GM19468 (cell line): Measurements from ENCODE around the gene LYPD5.
A peak's percentile ranks its signal among the peaks of the same experiment; 100 is the strongest.
"Not testable (repeated sequence)": the region's sequence is repeated elsewhere in the genome, so short reads cannot be mapped to it uniquely, and the experiment has no call there.

ENCODE experiments used
- ATAC-seq: cut with Tn5 transposase; IDR thresholded peaks from one replicate; pipeline ENCODE4 v1.9.1; 2021; ENCODE audit warnings: mild to moderate bottlenecking, moderate library complexity, moderate number of reproducible peaks; ENCODE audit not compliant: unreplicated experiment; ENCODE audit errors: extremely low read depth

Gene LYPD5

DNA sequence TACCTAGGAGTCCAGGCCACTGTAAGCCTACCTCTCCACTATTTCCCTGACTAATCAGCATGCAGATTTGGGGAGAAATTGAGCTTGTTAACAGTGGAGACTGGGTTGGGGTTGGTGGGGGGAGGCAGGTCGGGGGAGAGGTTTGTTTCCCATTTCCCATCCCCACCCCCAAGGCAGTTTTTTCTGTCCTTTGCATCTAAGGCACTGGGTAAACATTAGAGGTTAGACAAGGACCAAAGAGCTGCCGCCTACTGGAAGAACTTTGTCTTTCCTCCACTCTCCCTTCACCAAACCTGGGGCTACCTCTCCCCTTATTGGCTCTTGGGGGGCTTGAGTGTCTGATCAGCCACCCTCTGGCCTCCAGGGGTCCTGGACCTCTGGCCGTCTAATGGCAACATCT is 22.4 kb downstream of the LYPD5 start:
- no peak for ATAC-seq

- ATAC-seq: no peak
Observed at GRCh38 chr19:43779147-43779819, 23.0 kb downstream of the LYPD5 start.

- ATAC-seq: no peak
Observed at GRCh38 chr19:43778651-43779050, 23.6 kb downstream of the LYPD5 start.

- ATAC-seq: no peak
Observed at GRCh38 chr19:43777163-43777695, 25.0 kb downstream of the LYPD5 start.

DNA sequence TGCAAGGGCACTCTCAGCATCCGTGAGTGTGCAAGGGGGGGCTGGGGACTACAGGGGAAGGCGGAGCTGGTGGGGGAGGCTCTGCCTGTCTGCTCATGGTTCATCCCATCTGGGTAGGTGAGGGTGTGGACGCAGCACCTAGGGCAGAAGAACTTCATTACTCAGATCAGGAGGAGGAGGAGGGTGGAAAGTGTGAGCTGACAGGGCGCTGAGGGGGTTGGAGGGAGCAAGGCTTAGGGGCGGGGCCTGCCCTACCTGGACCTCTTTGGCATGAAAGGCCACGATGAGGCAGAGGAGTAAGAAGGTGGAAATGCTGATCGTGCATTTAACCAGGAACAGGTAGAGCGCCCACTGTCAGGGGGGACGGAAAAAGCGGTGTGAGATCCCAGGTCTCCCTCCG is 26.0 kb downstream of the LYPD5 start:
- no peak for ATAC-seq

DNA sequence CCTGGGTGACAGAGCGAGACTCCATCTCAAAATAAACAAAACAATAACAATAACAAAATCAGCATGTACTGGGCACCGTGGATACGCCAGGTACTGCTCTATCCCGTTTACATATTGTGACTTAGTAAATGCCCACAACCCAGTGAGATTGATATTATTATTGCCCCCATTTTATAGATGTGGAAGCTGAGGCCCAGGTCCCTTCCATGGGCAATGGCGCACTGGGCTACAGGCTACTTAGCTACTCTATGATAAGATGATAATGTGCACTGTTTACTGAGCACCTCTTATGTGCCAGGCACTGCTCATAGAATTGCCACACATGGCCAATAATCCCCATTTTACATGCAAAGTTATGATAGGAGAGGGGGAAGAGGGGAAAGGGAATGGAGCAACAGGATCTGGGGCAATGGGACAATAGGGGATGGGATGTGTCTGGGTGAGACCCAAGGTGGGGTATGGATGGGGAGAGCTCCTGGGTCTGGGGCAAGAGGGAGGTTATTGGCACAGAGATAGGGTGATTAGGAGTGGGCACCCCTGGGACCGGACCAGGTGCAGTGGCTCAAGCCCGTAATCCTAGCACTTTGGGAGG is 26.9 kb downstream of the LYPD5 start:
- no peak for ATAC-seq

DNA sequence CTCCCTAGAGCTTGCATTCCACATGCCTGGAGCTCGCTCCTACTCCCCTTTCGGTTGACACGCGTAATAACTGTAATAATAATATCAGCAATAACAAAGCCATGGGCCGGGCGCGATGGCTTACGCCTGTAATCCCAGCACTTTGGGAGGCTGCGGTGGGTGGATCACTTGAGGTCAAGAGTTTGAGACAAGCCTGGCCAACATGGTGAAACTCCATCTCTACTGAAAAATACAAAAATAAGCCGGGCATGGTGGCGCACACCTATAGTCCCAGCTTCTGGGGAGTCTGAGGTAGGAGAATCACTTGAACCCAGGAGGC is 27.3 kb downstream of the LYPD5 start:
- not testable (repeated sequence) for ATAC-seq

DNA sequence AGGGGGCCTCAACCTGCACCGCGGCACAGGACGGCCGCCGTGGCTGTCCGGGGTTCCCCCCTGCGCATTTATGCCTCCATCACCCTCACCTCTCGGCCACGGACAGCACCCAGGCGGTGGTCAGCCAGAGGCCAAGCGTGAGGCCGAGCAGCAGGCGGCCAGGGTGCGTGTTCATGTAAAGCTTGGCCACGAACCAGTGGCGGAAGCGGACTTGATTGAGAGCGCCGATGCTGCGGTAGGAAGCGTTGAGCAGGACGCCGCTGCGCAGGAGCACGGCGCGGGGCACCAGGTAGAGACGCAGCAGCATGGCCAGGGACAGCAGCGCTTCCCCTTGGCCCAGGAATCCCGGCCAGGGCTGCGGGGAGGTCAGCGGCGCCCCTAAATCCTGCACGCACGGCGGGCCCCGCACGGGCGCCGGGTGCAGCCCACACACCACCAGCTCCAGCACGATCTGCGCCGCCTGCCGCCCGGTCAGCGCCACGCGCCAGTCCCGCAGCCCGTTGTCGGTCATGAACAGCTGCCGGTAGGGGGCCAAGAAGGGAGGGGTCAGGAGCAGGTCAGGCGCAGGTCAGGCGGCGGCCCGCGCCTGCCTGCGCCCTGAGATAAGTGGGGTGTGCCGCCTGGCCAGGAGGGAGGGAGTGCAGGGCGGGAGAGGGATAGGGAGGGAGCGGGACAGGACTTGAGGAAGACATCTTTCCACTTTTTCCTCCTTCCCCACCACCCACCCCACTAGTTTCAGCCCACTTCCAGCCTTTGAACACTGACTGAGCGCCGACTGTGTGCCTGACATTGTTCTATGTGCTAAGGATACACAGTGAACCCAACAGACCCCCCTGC is 27.9 kb downstream of the LYPD5 start:
- no peak for ATAC-seq

GRCh38 chr19:43773725-43774102 is 28.5 kb downstream of the LYPD5 start:
- ATAC-seq: no peak

DNA sequence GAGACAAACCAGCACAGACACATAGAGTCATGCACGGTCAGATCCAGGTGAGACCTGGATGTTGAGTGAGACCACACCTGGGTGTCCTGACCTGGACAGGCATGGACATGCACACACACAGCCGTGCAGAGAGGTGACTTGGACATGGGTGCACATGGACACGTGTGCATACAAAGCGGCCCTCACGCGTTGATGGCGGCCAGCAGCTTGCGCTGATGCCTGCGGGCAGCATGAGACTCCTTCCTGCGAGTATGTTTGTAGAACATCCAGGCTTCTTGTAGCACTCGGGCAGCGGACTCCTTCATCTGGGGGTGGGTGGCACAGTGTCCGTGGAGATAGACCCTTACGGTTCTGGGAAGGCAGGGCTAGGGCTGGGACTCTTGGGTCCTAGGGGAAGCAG is 33.0 kb downstream of the LYPD5 start:
- no peak for ATAC-seq

- no peak for ATAC-seq
Observed at GRCh38 chr19:43768273-43769050, 33.8 kb downstream of the LYPD5 start.

DNA sequence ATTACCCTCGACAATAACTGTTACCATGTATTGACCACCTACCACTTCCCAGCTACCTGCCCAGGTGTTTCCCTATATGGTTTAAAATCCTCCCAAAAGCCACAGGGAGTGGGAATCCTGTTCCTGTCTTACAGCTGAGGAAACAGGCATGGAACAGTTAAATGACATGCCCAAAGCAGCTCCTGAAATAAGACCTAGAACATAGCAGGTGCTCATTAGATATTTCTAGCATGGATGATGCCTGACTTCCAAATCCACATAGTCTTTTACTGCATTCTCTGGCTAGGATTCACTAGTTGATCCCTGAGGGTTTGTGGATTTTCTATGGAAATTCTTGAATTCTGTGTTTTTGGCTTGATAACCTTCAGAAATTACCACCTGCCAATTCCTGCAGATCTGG is 34.4 kb downstream of the LYPD5 start:
- ATAC-seq: no peak

DNA sequence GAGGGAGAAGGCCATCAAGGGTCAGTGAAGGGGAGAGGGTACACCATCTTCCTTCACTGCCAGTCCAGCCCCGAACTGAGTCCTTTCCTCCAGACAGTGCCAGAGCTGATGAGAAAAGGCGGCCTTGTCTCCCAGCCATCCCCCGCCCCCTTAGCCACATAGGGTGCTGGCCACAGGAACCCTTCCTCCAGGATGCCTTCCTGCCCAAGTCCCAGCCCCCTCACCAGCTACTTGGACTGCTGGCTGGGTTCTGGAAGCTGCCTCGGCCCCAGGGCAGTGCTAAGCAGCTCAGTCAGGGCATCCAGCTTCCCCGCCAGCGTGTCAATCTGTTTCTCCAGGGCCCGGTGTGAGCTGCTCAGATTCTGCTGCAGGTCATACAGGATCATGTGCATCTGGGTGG is 34.9 kb downstream of the LYPD5 start:
- no peak for ATAC-seq

DNA sequence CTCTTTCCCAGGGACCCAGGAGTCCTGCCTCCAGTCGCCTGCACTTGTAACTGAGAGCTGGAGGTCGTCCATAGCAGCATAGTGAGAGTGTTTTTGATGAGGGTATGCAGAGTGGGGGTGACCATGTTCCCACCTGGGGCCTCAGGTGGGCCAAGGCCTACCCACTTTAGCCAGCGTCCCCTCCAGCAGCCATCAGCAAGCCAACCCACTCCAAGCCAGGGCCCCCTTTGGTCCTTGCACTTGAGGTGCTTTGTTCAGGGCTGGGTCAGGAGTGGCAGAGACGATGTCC is 35.5 kb downstream of the LYPD5 start:
- no peak for ATAC-seq

DNA sequence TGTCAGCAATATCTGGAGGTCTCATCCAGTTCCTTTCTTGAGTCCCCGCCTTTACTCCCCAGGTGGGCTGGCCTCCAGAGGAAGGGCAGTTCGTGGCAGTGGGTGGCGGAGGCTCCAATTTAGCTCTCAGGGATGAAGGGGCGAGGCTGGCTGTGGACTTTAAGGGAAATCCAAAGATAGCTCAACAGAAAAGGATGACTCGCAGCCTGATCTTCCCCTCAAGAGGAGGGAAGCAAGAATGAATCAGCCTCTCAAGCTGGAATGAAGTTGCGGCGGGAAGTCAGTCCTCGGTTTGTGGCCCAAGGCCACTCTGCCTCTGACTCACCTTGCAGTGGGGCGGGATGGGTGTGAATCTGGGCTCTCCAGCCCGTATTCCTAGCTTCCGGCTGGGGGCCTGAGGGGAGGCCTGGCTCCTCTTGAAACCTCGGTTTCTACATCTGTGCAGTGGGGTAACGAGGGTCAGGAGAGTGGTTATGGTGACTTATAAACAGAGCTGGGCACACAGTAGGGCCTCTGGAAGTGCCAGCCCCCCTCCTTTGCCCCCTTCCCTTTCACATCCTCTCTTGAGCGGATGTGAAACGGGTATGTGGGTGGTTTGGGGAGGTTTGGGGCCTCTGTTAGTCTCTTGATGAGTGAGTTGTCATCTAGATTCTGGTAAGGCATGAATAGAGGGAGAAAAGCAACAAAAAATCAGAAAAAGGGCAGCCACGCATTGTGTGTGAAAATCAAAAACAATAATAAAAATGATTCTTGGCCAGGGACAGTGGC is 37.0 kb downstream of the LYPD5 start:
- ATAC-seq: peak; percentile 49

GRCh38 chr19:43764684-43765083 is 37.6 kb downstream of the LYPD5 start:
- ATAC-seq: not testable (repeated sequence)

- ATAC-seq: no peak
Observed at GRCh38 chr19:43763473-43763939, 38.7 kb downstream of the LYPD5 start.

GRCh38 chr19:43762814-43763213 is 39.4 kb downstream of the LYPD5 start:
- ATAC-seq: no peak

- no peak for ATAC-seq
Observed at GRCh38 chr19:43760941-43761340, 41.3 kb downstream of the LYPD5 start.

GRCh38 chr19:43759515-43759914 is 42.7 kb downstream of the LYPD5 start:
- no peak for ATAC-seq
